Fibroblast of the aortic adventitia (primary cell): Measurements from ENCODE around the gene PDZRN4. TPM values are rescaled to one million over a fixed set of nuclear protein-coding genes. Genes with fewer than 3 reads are reported as not detected.

Experiments
- DNase-seq: peaks from one replicate; pipeline ENCODE4 v3.0.0-alpha.2; 2010; ENCODE audit warnings: low read depth
- H3K4me3 ChIP-seq: 2 replicates; pipeline ENCODE4 v1.5.1; 2011; ENCODE audit warnings: low read depth, mild to moderate bottlenecking, control low read depth, low read length, moderate library complexity
- CTCF ChIP-seq: IDR thresholded peaks from 2 replicates; pipeline ENCODE4 v1.5.1; 2011; ENCODE audit warnings: mild to moderate bottlenecking, low read length, control low read depth, inconsistent platforms; ENCODE audit not compliant: insufficient read depth
- total RNA-seq: library from RNA; depleted of rRNA; stranded (reverse); fragments of >200 nt; gene quantifications from 2 replicates; pipeline ENCODE4 v1.2.3, GENCODE V29; 2012; ENCODE audit warnings: low replicate concordance

The PDZRN4 gene
- total RNA-seq, 1 donor = not detected

- TF ChIP-seq CTCF = no peak
- no peak for DNase-seq
- no peak overlapping the region for H3K4me3 ChIP-seq
Measured at GRCh38 chr12:41365653-41366171, 177.6 kb downstream of the PDZRN4 start.

- no peak overlapping the region for H3K4me3 ChIP-seq
- no peak for TF ChIP-seq CTCF
- no peak for DNase-seq
Measured at GRCh38 chr12:41367726-41368405, 179.7 kb downstream of the PDZRN4 start.

- no peak for TF ChIP-seq CTCF
- no peak overlapping the region for H3K4me3 ChIP-seq
- no peak for DNase-seq
Measured at GRCh38 chr12:41380878-41381277, 192.8 kb downstream of the PDZRN4 start.

DNA sequence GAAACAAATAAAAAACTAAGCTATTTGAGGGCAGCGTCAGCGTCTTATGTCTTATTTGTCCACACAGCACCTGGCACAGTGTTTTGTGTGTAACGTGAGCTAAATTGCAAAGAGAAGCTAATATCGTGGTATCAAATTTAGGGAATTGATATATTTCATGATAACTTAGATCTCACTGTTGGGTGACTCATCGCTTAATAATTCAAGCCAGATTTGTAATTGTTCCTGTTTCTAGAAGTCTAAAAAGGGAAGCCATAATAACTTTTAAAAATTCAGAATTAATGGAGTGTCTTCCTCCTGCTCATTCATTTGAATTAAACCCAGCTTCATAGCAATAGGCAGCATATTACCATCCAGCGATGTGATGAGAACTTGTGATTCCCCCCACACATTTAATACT is 214.7 kb downstream of the PDZRN4 start:
- no peak for DNase-seq
- H3K4me3 ChIP-seq = no peak overlapping the region
- TF ChIP-seq CTCF = no peak

GRCh38 chr12:41407232-41407799 is 219.2 kb downstream of the PDZRN4 start:
- no peak for DNase-seq
- H3K4me3 ChIP-seq = no peak overlapping the region
- no peak for TF ChIP-seq CTCF

GRCh38 chr12:41409628-41410027 is 221.5 kb downstream of the PDZRN4 start:
- no peak for DNase-seq
- H3K4me3 ChIP-seq = no peak overlapping the region
- no peak for TF ChIP-seq CTCF
